ENCODE results near the gene SF1. TPM values are rescaled to one million over a fixed set of nuclear protein-coding genes. Genes with fewer than 3 reads are reported as not detected.

SF1 gene
- total RNA-seq, 1 experiment from 2014 or later: 94.1 TPM

DNA sequence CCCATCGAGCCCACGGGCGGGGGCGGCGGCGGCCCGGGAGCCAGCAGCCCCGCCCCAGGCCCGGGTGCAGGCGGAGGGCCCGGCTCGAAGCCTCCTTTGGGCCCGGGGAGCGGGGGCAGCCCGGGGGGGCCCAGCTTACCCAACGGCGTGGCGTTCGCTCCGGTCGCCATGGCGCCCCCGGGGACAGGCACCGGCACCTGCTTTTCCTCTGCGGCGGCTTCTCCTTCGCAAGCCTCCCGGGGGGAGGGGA lies 194 bp downstream of the SF1 start:
- no peak for DNase-seq (ENCODE audit: low spot score)

DNA sequence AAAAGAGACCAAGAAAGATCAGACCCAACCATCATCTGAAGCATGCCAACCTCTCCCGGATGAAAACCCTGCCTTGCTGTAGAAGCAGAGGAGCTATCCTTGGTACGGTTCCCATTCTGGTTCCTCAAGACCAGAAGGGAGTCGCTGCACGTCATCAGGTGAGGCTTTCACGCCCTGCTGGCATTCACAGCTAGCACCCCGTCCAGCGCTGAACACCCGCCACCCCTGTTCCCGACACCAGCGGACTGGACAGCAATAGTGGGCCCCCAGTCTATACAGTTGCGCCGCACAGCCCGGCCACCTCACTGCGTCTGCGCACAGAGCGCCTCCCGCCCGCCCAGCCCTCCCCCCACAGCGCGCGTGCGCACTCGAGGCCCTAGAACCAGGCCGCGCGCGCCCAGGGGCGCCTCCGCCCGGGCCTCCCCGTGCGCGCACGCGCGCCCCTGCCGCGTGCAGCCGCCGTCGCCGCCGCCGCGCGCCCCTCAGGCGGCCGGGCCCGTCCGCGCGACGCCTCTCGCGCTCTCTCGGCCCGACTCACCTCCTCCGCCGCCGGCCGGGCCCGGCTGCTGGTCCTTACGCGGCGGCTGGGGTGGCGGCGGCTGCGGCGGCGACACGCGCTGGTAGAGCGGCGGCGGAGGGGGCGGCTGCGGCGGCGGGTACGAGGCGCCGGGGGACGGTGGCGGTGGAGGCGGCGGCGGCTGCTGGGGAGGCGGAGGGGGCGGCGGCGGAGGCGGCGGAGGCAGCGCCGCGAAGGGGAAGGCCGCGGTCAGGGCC lies 706 bp downstream of the SF1 start:
- DNase-seq (ENCODE audit: low spot score): peak; percentile 54

DNA sequence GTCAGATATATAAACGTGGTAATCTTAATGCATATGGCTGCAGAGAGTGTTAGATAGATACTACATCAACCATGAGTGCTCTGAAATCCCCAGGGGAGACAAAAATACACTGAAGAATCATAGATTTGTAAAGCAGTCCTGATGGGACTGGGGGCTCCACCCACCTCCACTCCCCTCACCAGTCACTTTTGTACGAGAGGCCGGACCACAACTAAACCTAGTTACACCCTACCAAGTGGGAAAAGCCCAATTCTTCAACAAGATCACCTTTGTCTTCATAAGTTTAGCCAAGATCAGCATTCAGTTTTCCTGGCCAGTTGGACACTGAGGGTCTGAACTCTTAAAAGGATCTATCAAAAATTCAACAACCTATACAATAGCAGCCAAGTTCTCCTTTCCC lies 1.5 kb downstream of the SF1 start:
- no peak for DNase-seq (ENCODE audit: low spot score)

DNA sequence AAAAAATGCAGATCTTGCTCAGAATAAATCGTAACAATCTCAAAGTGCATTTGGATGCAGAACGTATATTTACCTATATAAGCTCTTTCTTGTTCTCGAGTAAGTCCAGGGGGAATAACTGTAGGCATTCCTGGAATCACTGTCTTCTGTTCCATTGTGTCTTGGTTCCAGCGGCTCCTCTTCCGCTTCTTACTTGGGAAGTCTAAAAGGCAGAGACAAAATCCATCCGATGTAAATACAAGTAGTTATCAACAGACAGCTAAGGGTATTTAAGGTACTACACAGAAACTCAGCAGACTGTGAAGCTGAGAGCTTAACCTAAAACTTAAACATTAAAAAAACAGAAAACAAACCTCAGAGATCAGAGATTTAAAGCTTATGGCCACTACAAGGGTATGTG lies 1.9 kb downstream of the SF1 start:
- DNase-seq (ENCODE audit: low spot score): no peak

- no peak for DNase-seq (ENCODE audit: low spot score)
Measured at GRCh38 chr11:64774144-64774543, 4.2 kb downstream of the SF1 start.

DNA sequence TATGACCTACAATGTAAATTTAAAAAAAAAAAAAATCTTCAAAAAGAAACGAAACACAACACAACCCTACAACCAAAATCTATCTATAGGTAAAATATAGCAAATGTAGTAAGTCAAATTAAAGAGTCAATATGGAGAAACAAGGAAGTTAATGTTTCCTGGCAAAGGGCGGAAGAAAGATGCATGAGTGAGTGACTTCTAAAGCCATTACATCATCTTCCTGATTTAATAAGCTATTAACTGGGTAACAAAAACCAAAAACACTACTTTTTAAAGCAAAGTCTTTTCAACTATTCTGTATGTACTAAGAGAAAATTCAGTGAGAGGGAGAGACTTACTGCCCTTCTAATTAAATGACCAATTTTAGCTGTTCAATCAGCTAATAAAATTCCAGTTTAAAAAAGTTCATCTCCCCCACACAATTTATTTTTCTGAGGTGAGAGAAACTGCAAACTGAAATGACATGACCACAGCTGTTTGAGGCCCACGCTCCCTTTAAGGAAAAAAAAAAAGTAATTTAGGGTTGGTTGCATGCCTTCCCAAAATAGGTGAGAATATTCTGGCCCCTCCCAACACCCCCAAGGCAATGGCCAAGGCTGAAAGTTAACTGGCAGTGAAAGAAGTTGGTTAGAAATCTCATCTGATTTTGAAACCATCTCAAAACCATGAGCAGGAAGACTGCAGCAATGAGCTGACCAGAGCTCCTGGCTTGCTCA lies 5.9 kb downstream of the SF1 start:
- DNase-seq (ENCODE audit: low spot score): no peak

GRCh38 chr11:64771861-64772260 lies 6.5 kb downstream of the SF1 start:
- no peak for DNase-seq (ENCODE audit: low spot score)

DNA sequence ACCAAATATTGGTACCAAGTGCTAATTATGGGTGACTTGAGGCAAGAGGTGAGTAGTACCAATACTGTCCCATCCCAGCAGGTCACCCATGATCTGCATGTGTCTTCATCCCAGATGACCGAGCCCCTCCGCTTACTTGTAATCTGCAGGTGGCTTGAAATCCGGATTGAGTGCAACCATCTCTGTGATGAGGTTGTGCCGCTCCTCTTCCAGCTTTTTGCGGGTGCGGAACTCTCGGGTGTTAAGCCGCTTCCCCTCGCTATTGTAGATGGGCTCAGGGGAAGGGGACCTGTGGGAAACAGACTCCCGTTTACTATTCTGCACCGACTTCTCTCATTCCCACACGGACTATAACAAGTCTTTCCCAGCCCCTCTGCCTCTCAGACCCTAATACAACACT lies 8.2 kb downstream of the SF1 start:
- no peak for DNase-seq (ENCODE audit: low spot score)

GRCh38 chr11:64769283-64769682 lies 9.1 kb downstream of the SF1 start:
- no peak for DNase-seq (ENCODE audit: low spot score)

- no peak for DNase-seq (ENCODE audit: low spot score)
Measured at GRCh38 chr11:64768300-64768694, 10.0 kb downstream of the SF1 start.

GRCh38 chr11:64767344-64768299 lies 10.7 kb downstream of the SF1 start:
- DNase-seq (ENCODE audit: low spot score): peak; percentile 54

DNA sequence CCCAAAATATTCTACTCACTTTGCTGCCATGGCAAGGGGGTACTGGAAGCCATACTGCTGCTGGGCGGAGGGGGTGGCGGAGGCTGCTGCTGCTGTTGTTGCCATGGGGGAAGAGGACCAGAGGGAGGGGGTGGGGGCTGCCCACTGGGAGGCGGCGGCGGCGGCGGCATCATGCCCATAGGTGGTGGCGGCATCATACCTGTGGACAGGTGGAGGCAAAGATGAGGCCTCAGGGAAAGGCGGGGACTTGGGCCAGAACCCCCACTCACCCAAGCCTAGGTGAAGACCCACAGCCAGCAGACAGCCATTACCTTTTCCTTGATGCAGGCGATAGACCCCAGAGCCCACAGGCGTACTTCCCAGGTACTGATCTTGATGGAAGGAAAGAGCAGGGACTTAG lies 11.5 kb downstream of the SF1 start:
- DNase-seq (ENCODE audit: low spot score): no peak

DNA sequence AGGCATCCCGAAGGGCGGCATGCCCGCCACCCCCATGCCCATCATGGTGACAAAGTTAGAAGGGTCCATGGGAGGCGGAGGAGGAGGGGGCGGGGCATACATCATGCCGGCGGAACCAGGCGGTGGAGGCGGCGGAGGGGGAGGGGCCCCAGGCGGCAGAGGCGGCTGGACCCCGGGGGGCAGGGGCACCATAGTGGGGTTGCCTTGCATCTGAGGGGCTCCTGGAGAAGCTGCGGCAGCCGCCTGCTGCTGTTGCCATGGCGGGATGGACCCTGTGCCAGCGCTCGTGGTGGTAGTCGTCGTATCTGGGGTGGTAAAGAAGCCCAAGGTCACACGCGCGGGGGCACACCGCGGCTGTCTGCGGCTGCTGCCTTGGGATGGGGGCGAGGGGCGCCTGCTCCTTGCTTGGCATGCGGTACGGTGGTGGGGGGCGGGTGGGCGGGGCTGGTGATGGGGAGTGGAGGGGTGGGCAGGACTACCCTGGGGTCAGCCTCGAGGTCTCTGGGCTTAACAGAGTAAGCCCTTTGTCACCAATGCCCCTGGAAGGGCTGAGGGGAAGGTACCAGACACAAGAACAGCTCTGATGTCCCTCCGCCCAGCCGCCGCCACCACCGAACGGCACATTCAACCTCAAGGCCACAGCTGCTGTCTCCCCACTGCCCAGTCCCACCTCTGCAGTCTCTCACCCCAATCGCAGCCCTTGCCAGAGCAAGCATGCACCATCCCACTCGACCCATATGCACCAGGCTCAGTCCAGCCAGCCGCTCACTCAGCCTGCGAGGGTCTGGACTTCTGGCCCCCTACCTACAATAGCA lies 12.3 kb downstream of the SF1 start:
- DNase-seq (ENCODE audit: low spot score): no peak

GRCh38 chr11:64765291-64765850 lies 13.0 kb downstream of the SF1 start:
- DNase-seq (ENCODE audit: low spot score): no peak

DNA sequence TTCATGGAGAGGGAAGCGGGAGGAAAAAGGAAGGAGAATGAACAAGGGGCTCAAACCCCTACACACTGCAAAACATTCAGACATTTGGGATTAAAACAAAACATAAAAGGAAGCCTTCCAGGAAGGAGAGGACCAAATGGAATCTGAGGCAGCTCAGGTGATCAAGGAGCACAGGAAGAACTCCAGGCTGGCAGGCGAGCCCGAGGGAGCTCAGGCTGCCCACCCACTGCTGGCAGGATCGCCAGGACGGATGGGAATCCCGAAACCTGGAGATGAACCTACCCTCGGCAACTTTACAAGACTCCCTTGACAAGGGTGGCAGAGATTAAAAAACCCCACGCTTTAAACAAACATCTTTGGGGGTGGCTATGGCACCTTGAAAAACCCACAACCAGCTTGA lies 13.6 kb downstream of the SF1 start:
- no peak for DNase-seq (ENCODE audit: low spot score)

- no peak for DNase-seq (ENCODE audit: low spot score)
Measured at GRCh38 chr11:64764040-64764611, 14.2 kb downstream of the SF1 start.

- no peak for DNase-seq (ENCODE audit: low spot score)
Measured at GRCh38 chr11:64763526-64764039, 14.8 kb downstream of the SF1 start.

- peak; percentile 47 for DNase-seq (ENCODE audit: low spot score)
Measured at GRCh38 chr11:64762674-64763525, 15.4 kb downstream of the SF1 start.

GRCh38 chr11:64762277-64762673 lies 16.1 kb downstream of the SF1 start:
- DNase-seq (ENCODE audit: low spot score): no peak

Measured in H4 (cell line).